ENCODE results near the gene OTUD5. TPM values are rescaled to one million over a fixed set of nuclear protein-coding genes. Genes with fewer than 3 reads are reported as not detected.
"Not testable (repeated sequence)": the region's sequence is repeated elsewhere in the genome, so short reads cannot be mapped to it uniquely, and the experiment has no call there.

The OTUD5 gene
- total RNA-seq, 5 donors from 2014 or later (not counting 1 experiment from before 2014, with no cell fraction given): 87.2 to 92.5 (median 89.7) TPM

GRCh38 chrX:48886586-48886985 is 70.8 kb downstream of the OTUD5 start:
- ATAC-seq (replicated peaks in 1 of 4); H3K27ac ChIP-seq (ENCODE audit: low read length); H3K27me3 Mint-ChIP-seq; H3K27me3 ChIP-seq (replicated peaks in 1 of 2; ENCODE audit: control insufficient read depth in 2 of 2, extremely low read depth in 1 of 2, insufficient read depth in 2 of 2, low read length in 1 of 2); H3K4me3 ChIP-seq (ENCODE audit: control insufficient read depth in 1 of 2, extremely low read depth in 1 of 2, low read length in 1 of 2); H3K4me1 ChIP-seq (ENCODE audit: control insufficient read depth in 1 of 2, extremely low read depth in 1 of 2, insufficient read depth in 2 of 2, low read length in 2 of 2); H3K4me3 Mint-ChIP-seq; H3K36me3 Mint-ChIP-seq; H3K9me3 Mint-ChIP-seq; POLR2A ChIA-PET; H3K9me3 ChIP-seq; DNase-seq; CTCF ChIA-PET; H3K27ac Mint-ChIP-seq; H3K36me3 ChIP-seq (ENCODE audit: control insufficient read depth in 2 of 2, extremely low read depth in 1 of 2, insufficient read depth in 1 of 2, low read length in 1 of 2): not testable (repeated sequence)
- no CpG with 5 or more reads among the region's 5 CpGs for WGBS (ENCODE audit: insufficient coverage)
- H3K4me1 Mint-ChIP-seq: peaks cover 8 to 11% (median 9%) of the 10 kb centered on the region in 3 donors

- Mint-ChIP-seq H3K9me3 (no peaks in the 10 kb centered on the region), H3K27ac (no peak overlapping the region), H3K4me1 (no peaks in the 10 kb centered on the region), H3K36me3 (no peaks in the 10 kb centered on the region), H3K4me3 (no peak overlapping the region), H3K27me3 (peaks cover 0 to 6% of the 10 kb centered on the region in 2 donors)
- 73% methylated on average over 7 of the region's 10 CpGs for WGBS (ENCODE audit: insufficient coverage)
- DNase-seq: no peak
- Histone ChIP-seq H3K9me3 (no peaks in the 10 kb centered on the region), H3K4me3 (ENCODE audit: control insufficient read depth in 1 of 2, extremely low read depth in 1 of 2, low read length in 1 of 2) (no peak overlapping the region), H3K36me3 (ENCODE audit: control insufficient read depth in 2 of 2, extremely low read depth in 1 of 2, insufficient read depth in 1 of 2, low read length in 1 of 2) (no peaks in the 10 kb centered on the region), H3K4me1 (ENCODE audit: control insufficient read depth in 1 of 2, extremely low read depth in 1 of 2, insufficient read depth in 2 of 2, low read length in 2 of 2) (no peaks in the 10 kb centered on the region), H3K27me3 (replicated peaks in 1 of 2; ENCODE audit: control insufficient read depth in 2 of 2, extremely low read depth in 1 of 2, insufficient read depth in 2 of 2, low read length in 1 of 2) (no peaks in the 10 kb centered on the region), H3K27ac (ENCODE audit: low read length) (no peak overlapping the region)
- ChIA-PET CTCF (no interaction called here), POLR2A (interaction anchor here in 1 of 2 donors (0.6 kb wide), 1 partner anchor 58 kb away, joined by 6 read pairs; no protein-coding TSS in a partner anchor)
- ATAC-seq (replicated peaks in 1 of 4): no peak
Observed at GRCh38 chrX:48883729-48884128, 73.7 kb downstream of the OTUD5 start.

- no CpG with 5 or more reads among the region's 4 CpGs for WGBS (ENCODE audit: insufficient coverage)
- H3K4me1 Mint-ChIP-seq; H3K4me3 ChIP-seq (ENCODE audit: control insufficient read depth in 1 of 2, extremely low read depth in 1 of 2, low read length in 1 of 2); H3K36me3 ChIP-seq (ENCODE audit: control insufficient read depth in 2 of 2, extremely low read depth in 1 of 2, insufficient read depth in 1 of 2, low read length in 1 of 2); H3K27me3 Mint-ChIP-seq; H3K4me1 ChIP-seq (ENCODE audit: control insufficient read depth in 1 of 2, extremely low read depth in 1 of 2, insufficient read depth in 2 of 2, low read length in 2 of 2); H3K4me3 Mint-ChIP-seq; H3K36me3 Mint-ChIP-seq; DNase-seq; H3K27ac Mint-ChIP-seq; ATAC-seq (replicated peaks in 1 of 4); H3K9me3 ChIP-seq; CTCF ChIA-PET; H3K27me3 ChIP-seq (replicated peaks in 1 of 2; ENCODE audit: control insufficient read depth in 2 of 2, extremely low read depth in 1 of 2, insufficient read depth in 2 of 2, low read length in 1 of 2); POLR2A ChIA-PET; H3K27ac ChIP-seq (ENCODE audit: low read length); H3K9me3 Mint-ChIP-seq: not testable (repeated sequence)
Observed at GRCh38 chrX:48876944-48877343, 80.5 kb downstream of the OTUD5 start.

Other genes with a start within 250 kb of the OTUD5 start
- gene GLOD5, start 195.9 kb downstream of the OTUD5 start, total RNA-seq: not detected
- under 1 TPM; 0.23 to 0.64 (median 0.43) TPM for gene GATA1, start 171.0 kb downstream of the OTUD5 start, total RNA-seq
- 100 to 1,000 TPM; 106 to 121 (median 113) TPM for gene HDAC6, start 155.5 kb downstream of the OTUD5 start, total RNA-seq
- not detected for gene ERAS, start 131.1 kb downstream of the OTUD5 start, total RNA-seq
- 10 to 100 TPM in 2 of 5 donors, 1 to 10 TPM in 3; 5.0 to 11.4 (median 9.1) TPM for gene PCSK1N, start 122.0 kb downstream of the OTUD5 start, total RNA-seq
- gene TIMM17B, start 59.8 kb downstream of the OTUD5 start, total RNA-seq: 10 to 100 TPM; 40.5 to 52.1 (median 49.3) TPM
- gene PQBP1, start 59.7 kb downstream of the OTUD5 start, total RNA-seq: 10 to 100 TPM; 62.5 to 79.5 (median 73.9) TPM
- 10 to 100 TPM; 14.2 to 35.1 (median 16.2) TPM for gene SLC35A2, start 46.0 kb downstream of the OTUD5 start, total RNA-seq
- gene PIM2, start 38.6 kb downstream of the OTUD5 start, total RNA-seq: 100 to 1,000 TPM; 152 to 325 (median 160) TPM
- 1 to 10 TPM in 4 of 5 donors, under 1 TPM in 1; 0.85 to 3.7 (median 2.6) TPM for gene KCND1, start 14.2 kb upstream of the OTUD5 start, total RNA-seq
- 100 to 1,000 TPM in 3 of 5 donors, 10 to 100 TPM in 2; 85.2 to 123 (median 104) TPM for gene GRIPAP1, start 44.7 kb upstream of the OTUD5 start, total RNA-seq
- 10 to 100 TPM; 34.3 to 38.8 (median 35.6) TPM for gene TFE3, start 85.8 kb upstream of the OTUD5 start, total RNA-seq
- 10 to 100 TPM in 2 of 5 donors, 1 to 10 TPM in 3; 8.5 to 14.9 (median 9.1) TPM for gene CCDC120, start 101.4 kb upstream of the OTUD5 start, total RNA-seq
- gene PRAF2, start 116.4 kb upstream of the OTUD5 start, total RNA-seq: 10 to 100 TPM; 17.5 to 34.5 (median 34.0) TPM
- 100 to 1,000 TPM in 3 of 5 donors, 10 to 100 TPM in 2; 66.2 to 134 (median 112) TPM for gene WDR45, start 122.3 kb upstream of the OTUD5 start, total RNA-seq
- 10 to 100 TPM; 16.5 to 25.9 (median 23.1) TPM for gene GPKOW, start 166.1 kb upstream of the OTUD5 start, total RNA-seq
- 1 to 10 TPM in 3 of 5 donors, under 1 TPM in 2; 0.56 to 1.9 (median 1.6) TPM for gene MAGIX, start 205.2 kb upstream of the OTUD5 start, total RNA-seq
- 100 to 1,000 TPM in 4 of 5 donors, 10 to 100 TPM in 1; 85.2 to 241 (median 207) TPM for gene PLP2, start 214.3 kb upstream of the OTUD5 start, total RNA-seq
- 10 to 100 TPM in 3 of 5 donors, 1 to 10 TPM in 2; 5.5 to 15.4 (median 12.6) TPM for gene PRICKLE3, start 228.8 kb upstream of the OTUD5 start, total RNA-seq
- under 1 TPM; 0.53 to 0.89 (median 0.70) TPM for gene SYP, start 242.6 kb upstream of the OTUD5 start, total RNA-seq